Lung (tissue), 12 donors: ENCODE results near the gene RIN1. TPM values are rescaled to one million over a fixed set of nuclear protein-coding genes. Genes with fewer than 3 reads are reported as not detected.

ENCODE experiments used
- ATAC-seq: fragments of 200-7000 bp; cut with Tn5 transposase; one replicate; pipeline ENCODE4 v1.9.1; 2020; ENCODE audit warnings: moderate number of reproducible peaks; ENCODE audit not compliant: insufficient read depth, low FRiP score
- DNase-seq, 3 donors: peaks; one replicate each; pipeline ENCODE4 v3.0.0-alpha.2; 2013 to 2017
- H3K27ac ChIP-seq, 2 donors: one replicate each; pipeline ENCODE4 v1.5.1; 2013; ENCODE audit warnings: mild to moderate bottlenecking in 2 of 2, moderate library complexity in 2 of 2, control low read depth in 1 of 2, inconsistent platforms in 1 of 2, low read depth in 1 of 2, low read length in 1 of 2
- H3K27me3 ChIP-seq, 3 donors: one replicate each; pipeline ENCODE4 v1.5.1; 2013; ENCODE audit warnings: low read length in 2 of 3; ENCODE audit not compliant: control insufficient read depth in 3 of 3, insufficient read depth in 3 of 3
- H3K36me3 ChIP-seq, 4 donors: one replicate each; pipeline ENCODE4 v1.5.1; 2013; ENCODE audit warnings: low read length in 4 of 4, mild to moderate bottlenecking in 1 of 4, moderate library complexity in 1 of 4; ENCODE audit not compliant: control insufficient read depth in 4 of 4, insufficient read depth in 4 of 4
- H3K4me1 ChIP-seq, 5 donors: one replicate each; pipeline ENCODE4 v1.5.1; 2013; ENCODE audit warnings: low read length in 5 of 5, mild to moderate bottlenecking in 2 of 5, moderate library complexity in 1 of 5; ENCODE audit not compliant: control insufficient read depth in 5 of 5, insufficient read depth in 5 of 5
- H3K4me3 ChIP-seq: one replicate; pipeline ENCODE4 v1.5.1; 2013; ENCODE audit warnings: mild to moderate bottlenecking, control low read depth, moderate library complexity
- H3K9ac ChIP-seq, 2 donors: one replicate each; pipeline ENCODE4 v1.5.1; 2013; ENCODE audit warnings: low read length in 2 of 2, control low read depth in 1 of 2; ENCODE audit not compliant: insufficient read depth in 1 of 2
- H3K9me3 ChIP-seq, 4 donors: one replicate each; pipeline ENCODE4 v1.5.1; 2013; ENCODE audit warnings: low read length in 3 of 4, mild to moderate bottlenecking in 1 of 4, moderate library complexity in 1 of 4; ENCODE audit not compliant: control insufficient read depth in 4 of 4, insufficient read depth in 3 of 4
- CTCF ChIP-seq: IDR thresholded peaks from 2 replicates; pipeline ENCODE4 v1.5.1; 2012; ENCODE audit warnings: mild to moderate bottlenecking; ENCODE audit errors: control extremely low read depth, extremely low read depth
- WGBS, 2 donors: extraction: QIAGEN DNeasy Blood & Tissue Kit; methylation state at CpG; one replicate each; pipeline ENCODE4 v1.1.7; 2013; 5-methylcytosine and 5-hydroxymethylcytosine counted together
- polyA plus RNA-seq, 2 donors: library from polyadenylated mRNA; stranded (reverse); fragments of 200-250 nt; gene quantifications; one replicate each; pipeline ENCODE4 v1.2.1, GENCODE V29; 2013
- total RNA-seq, 2 donors: library from RNA; depleted of rRNA in 1 of 2; stranded (reverse); fragments of >200 nt in 1 of 2; gene quantifications; one replicate each; pipeline ENCODE4 v1.2.1, GENCODE V29; 2014 to 2021
- donor health status: control.
- donor health status: control.
- donor health status: Bipolar disorder and iron deficiency.
- donor health status: healthy.
- donor health status: DM: yes; HTN: yes; CAD: no.

The RIN1 gene
- total and polyA plus RNA-seq, 4 donors: 1.9 to 15.1 (median 9.6) TPM

GRCh38 chr11:66317723-66318599, 18.3 kb downstream of the RIN1 start:
- Histone ChIP-seq H3K9ac (peak overlapping the region in 1 of 2 donors; percentile 79), H3K4me1 (peaks cover 0 to 39% (median 18%) of the 10 kb centered on the region in 5 donors), H3K27ac (peak overlapping the region; percentile 63 to 88), H3K36me3 (peaks cover 0 to 3% (median 0%) of the 10 kb centered on the region in 4 donors), H3K4me3 (no peak overlapping the region), H3K9me3 (no peaks in the 10 kb centered on the region), H3K27me3 (no peaks in the 10 kb centered on the region)
- TF ChIP-seq CTCF: no peak
- ATAC-seq (peak; percentile 15), DNase-seq (peak; percentile 83 to 95 (median 90))
- 11 to 24% methylated on average over 16 of the region's 16 CpGs for WGBS, 2 donors

GRCh38 chr11:66317322-66317722, 18.9 kb downstream of the RIN1 start:
- H3K4me3 ChIP-seq: no peak overlapping the region
- H3K36me3 ChIP-seq: peaks cover 0 to 3% (median 0%) of the 10 kb centered on the region in 4 donors
- peaks cover 0 to 41% (median 18%) of the 10 kb centered on the region in 5 donors for H3K4me1 ChIP-seq
- WGBS, 2 donors: 3 to 10% methylated on average over 14 of the region's 14 CpGs
- TF ChIP-seq CTCF: no peak
- H3K9me3 ChIP-seq: no peaks in the 10 kb centered on the region
- peak overlapping the region in 1 of 2 donors; percentile 40 for H3K9ac ChIP-seq
- no peaks in the 10 kb centered on the region for H3K27me3 ChIP-seq
- ATAC-seq (no peak), DNase-seq (peak; percentile 87 to 88 (median 87))
- H3K27ac ChIP-seq: peak overlapping the region; percentile 63 to 88

- ATAC-seq: no peak
- peaks cover 0 to 3% (median 0%) of the 10 kb centered on the region in 4 donors for H3K36me3 ChIP-seq
- H3K27ac ChIP-seq: peak within 1 kb of the TSS; percentile 63 to 88
- DNase-seq: peak; percentile 93 to 98 (median 95)
- H3K9ac ChIP-seq: peak within 1 kb of the TSS in 1 of 2 donors; percentile 79
- H3K27me3 ChIP-seq: no peaks in the 10 kb centered on the region
- peaks cover 0 to 44% (median 18%) of the 10 kb centered on the region in 5 donors for H3K4me1 ChIP-seq
- TF ChIP-seq CTCF: no peak
- H3K9me3 ChIP-seq: no peaks in the 10 kb centered on the region
- H3K4me3 ChIP-seq: peak within 1 kb of the TSS; percentile 19
- WGBS, 2 donors: 10 to 13% methylated on average over 19 to 29 of the region's 29 CpGs
Observed at GRCh38 chr11:66316849-66317251, 19.4 kb downstream of the RIN1 start, which contains the start of gene CD248. CD248 (minus strand) TSS chr11:66317044; CDS start chr11:66317027, 17 bp downstream.
